ENCODE results near the gene DNAJC16.

The DNAJC16 gene

DNA sequence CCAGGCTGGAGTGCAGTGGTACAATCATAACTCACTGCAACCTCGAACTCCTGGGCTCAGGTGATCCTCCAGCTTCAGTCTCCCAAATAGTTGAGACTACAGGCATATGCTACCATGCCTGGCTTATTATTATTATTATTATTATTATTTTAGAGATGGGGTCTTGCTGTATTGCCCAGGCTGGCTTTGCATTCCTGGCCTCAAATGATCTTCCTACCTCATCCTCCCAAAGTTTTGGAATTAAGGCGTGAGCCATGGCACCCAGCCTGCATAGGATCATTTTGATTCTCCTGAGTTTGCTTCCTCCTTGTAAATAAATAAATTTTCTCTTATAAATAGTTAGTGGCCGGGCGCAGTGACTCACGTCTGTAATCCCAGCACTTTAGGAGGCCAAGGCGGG is 96.8 kb downstream of the DNAJC16 start:
- H3K9me3 Mint-ChIP-seq = no peaks in the 10 kb centered on the region
- H3K27ac Mint-ChIP-seq = peak overlapping the region in 1 of 3 experiments; percentile 63
- peaks cover 20% of the 10 kb centered on the region for H3K36me3 Mint-ChIP-seq (ENCODE audit: low read depth)
- H3K4me3 Mint-ChIP-seq = no peak overlapping the region
- TF ChIP-seq, protein P1, sequence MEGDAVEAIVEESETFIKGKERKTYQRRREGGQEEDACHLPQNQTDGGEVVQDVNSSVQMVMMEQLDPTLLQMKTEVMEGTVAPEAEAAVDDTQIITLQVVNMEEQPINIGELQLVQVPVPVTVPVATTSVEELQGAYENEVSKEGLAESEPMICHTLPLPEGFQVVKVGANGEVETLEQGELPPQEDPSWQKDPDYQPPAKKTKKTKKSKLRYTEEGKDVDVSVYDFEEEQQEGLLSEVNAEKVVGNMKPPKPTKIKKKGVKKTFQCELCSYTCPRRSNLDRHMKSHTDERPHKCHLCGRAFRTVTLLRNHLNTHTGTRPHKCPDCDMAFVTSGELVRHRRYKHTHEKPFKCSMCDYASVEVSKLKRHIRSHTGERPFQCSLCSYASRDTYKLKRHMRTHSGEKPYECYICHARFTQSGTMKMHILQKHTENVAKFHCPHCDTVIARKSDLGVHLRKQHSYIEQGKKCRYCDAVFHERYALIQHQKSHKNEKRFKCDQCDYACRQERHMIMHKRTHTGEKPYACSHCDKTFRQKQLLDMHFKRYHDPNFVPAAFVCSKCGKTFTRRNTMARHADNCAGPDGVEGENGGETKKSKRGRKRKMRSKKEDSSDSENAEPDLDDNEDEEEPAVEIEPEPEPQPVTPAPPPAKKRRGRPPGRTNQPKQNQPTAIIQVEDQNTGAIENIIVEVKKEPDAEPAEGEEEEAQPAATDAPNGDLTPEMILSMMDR (IDR thresholded peaks at IDR 0.05; ENCODE audit: unreplicated experiment in 3 of 3) = no peak
- H3K27me3 Mint-ChIP-seq (ENCODE audit: low read depth) = no peaks in the 10 kb centered on the region
- peaks cover 71% of the 10 kb centered on the region for H3K4me1 Mint-ChIP-seq

DNA sequence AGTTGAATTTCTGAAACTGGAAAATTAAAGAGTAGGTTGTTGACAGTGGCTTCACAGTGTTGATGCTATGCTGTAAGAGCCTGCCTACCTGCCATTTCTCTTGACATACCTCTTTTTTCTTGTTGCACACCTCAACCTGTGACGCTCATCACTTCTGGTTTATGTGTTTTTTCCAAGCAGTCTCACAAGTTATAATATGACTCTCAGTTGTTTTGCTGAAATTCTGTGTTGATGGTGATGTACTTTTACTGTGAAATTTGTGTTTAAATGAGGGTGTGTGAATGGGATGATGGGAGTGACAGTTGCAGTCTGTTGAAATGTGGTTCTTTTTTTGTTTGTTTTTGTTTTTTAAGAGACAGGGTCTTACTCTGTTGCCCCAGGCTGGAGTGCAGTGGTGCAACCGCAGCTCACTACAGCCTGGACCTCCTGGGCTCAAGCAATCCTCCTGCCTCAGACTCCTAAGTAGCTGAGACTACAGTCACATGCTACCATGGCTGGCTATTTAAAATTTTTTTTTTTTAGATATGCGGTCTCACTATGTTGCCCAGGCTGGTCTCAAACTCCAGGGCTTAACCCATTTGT is 97.6 kb downstream of the DNAJC16 start:
- H3K4me3 Mint-ChIP-seq = no peak overlapping the region
- TF ChIP-seq, protein P1 (IDR thresholded peaks at IDR 0.05; ENCODE audit: unreplicated experiment in 3 of 3) = no peak
- H3K9me3 Mint-ChIP-seq = no peaks in the 10 kb centered on the region
- no peaks in the 10 kb centered on the region for H3K27me3 Mint-ChIP-seq (ENCODE audit: low read depth)
- H3K27ac Mint-ChIP-seq = peak overlapping the region in 1 of 3 experiments; percentile 23
- peaks cover 65% of the 10 kb centered on the region for H3K4me1 Mint-ChIP-seq
- H3K36me3 Mint-ChIP-seq (ENCODE audit: low read depth) = peaks cover 26% of the 10 kb centered on the region

DNA sequence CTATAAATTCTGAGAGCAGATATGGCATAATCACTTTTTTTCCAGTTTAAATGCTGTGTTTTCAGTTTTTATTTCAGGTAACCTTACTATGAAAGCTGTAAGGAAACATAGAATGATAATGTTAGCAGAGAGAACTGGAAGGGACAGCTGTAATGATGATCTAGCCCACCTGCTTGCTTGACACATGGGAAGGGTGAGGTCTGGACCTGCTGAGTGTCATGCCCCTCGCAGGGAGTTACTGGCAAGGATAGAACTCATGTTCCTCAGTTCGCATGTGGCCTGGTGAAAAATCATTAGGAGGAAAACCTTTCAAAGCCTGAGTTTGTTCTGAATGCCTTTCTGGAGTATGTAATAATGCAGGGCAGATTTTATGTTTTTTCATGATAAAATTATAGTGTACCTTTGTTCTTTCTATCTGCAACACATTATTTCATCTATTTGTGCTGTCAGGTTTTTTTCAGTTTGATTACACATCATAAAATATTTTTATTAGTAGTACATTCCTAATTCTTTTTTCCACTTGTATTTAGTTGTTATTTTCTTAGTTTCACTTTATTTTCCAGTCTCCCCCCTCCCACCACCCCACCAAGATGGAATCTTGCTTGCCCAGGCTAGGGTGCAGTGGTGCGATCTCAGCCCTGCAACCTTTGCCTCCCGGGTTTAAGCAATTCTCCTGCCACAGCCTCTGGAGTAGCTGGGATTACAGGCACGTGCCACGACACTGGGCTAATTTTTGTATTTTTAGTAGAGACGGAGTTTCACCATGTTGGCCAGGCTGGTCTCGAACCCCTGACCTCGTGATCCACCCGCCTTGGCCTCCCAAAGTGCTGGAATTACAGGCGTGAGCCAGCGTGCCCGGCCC is 98.6 kb downstream of the DNAJC16 start:
- Mint-ChIP-seq H3K4me3 (no peak overlapping the region), H3K27ac (peak overlapping the region in 2 of 3 experiments; percentile 34 to 60), H3K36me3 (ENCODE audit: low read depth) (peaks cover 32% of the 10 kb centered on the region), H3K9me3 (no peaks in the 10 kb centered on the region), H3K4me1 (peaks cover 61% of the 10 kb centered on the region), H3K27me3 (ENCODE audit: low read depth) (no peaks in the 10 kb centered on the region)
- TF ChIP-seq, protein P1 (IDR thresholded peaks at IDR 0.05; ENCODE audit: unreplicated experiment in 3 of 3) = no peak

Measured in nephron (organoid).